Ecto neural progenitor cell (in vitro differentiated cells): ENCODE measurements around the gene SLC11A1.

Experiments used
- DNase-seq: peaks from one replicate; pipeline ENCODE4 v3.0.0-alpha.2; 2018; ENCODE audit warnings: low spot score

Gene SLC11A1

GRCh38 chr2:218381916-218382366 is at the start of gene SLC11A1:
Gene SLC11A1, plus strand, starts transcription at chr2:218382273. Its CDS starts 96 bp downstream, at chr2:218382369.
- no peak for DNase-seq

- DNase-seq: no peak
Observed at GRCh38 chr2:218332288-218332687, 49.8 kb upstream of the SLC11A1 start.

- no peak for DNase-seq
Observed at GRCh38 chr2:218332920-218333645, 49.0 kb upstream of the SLC11A1 start.

GRCh38 chr2:218334531-218334930 is 47.5 kb upstream of the SLC11A1 start:
- no peak for DNase-seq

- DNase-seq: no peak
Observed at GRCh38 chr2:218340656-218341055, 41.4 kb upstream of the SLC11A1 start.

- DNase-seq: no peak
Observed at GRCh38 chr2:218341381-218341780, 40.7 kb upstream of the SLC11A1 start.

GRCh38 chr2:218342837-218343236 is 39.2 kb upstream of the SLC11A1 start:
- DNase-seq: no peak

- DNase-seq: no peak
Observed at GRCh38 chr2:218343591-218343990, 38.5 kb upstream of the SLC11A1 start.

GRCh38 chr2:218344090-218344754 is 37.9 kb upstream of the SLC11A1 start:
- DNase-seq: no peak

GRCh38 chr2:218344755-218345417 is 37.2 kb upstream of the SLC11A1 start:
- no peak for DNase-seq

- no peak for DNase-seq
Observed at GRCh38 chr2:218345491-218346236, 36.4 kb upstream of the SLC11A1 start.

- no peak for DNase-seq
Observed at GRCh38 chr2:218347172-218347571, 34.9 kb upstream of the SLC11A1 start.

GRCh38 chr2:218354045-218354444 is 28.0 kb upstream of the SLC11A1 start:
- DNase-seq: no peak

GRCh38 chr2:218354850-218355443 is 27.1 kb upstream of the SLC11A1 start:
- DNase-seq: no peak

- DNase-seq: no peak
Observed at GRCh38 chr2:218357236-218358177, 24.6 kb upstream of the SLC11A1 start.

- DNase-seq: no peak
Observed at GRCh38 chr2:218360453-218360852, 21.6 kb upstream of the SLC11A1 start.

- no peak for DNase-seq
Observed at GRCh38 chr2:218362606-218363005, 19.5 kb upstream of the SLC11A1 start.

GRCh38 chr2:218363736-218364135 is 18.3 kb upstream of the SLC11A1 start:
- DNase-seq: no peak

GRCh38 chr2:218364196-218364595 is 17.9 kb upstream of the SLC11A1 start:
- DNase-seq: no peak

GRCh38 chr2:218366621-218367414 is 15.3 kb upstream of the SLC11A1 start:
- DNase-seq: no peak
